Loucy (cell line): ENCODE results near the gene GAS7.

ENCODE experiments used
- H2AFZ ChIP-seq: fragments of 200-600 bp; sonication (generic); 2 replicates; pipeline ENCODE4 v1.6.0; 2016; ENCODE audit warnings: antibody characterized with exemption, mild to moderate bottlenecking, low read length, moderate library complexity
- H3F3A ChIP-seq: fragments of 200-600 bp; 2 replicates; pipeline ENCODE4 v1.6.0; 2016; ENCODE audit warnings: antibody characterized with exemption, low read depth, mild to moderate bottlenecking
- H3K27me3 ChIP-seq: fragments of 200-600 bp; sonication (generic); 2 replicates; pipeline ENCODE4 v1.6.1; 2014; ENCODE audit warnings: low read length, mild to moderate bottlenecking; ENCODE audit not compliant: insufficient read depth, poor library complexity, severe bottlenecking
- H3K36me3 ChIP-seq: fragments of 200-600 bp; sonication (generic); 2 replicates; pipeline ENCODE4 v1.6.1; 2016; ENCODE audit warnings: low read length; ENCODE audit not compliant: insufficient read depth
- H3K4me1 ChIP-seq: fragments of 200-600 bp; sonication (generic); 2 replicates; pipeline ENCODE4 v1.5.1; 2014; ENCODE audit warnings: low read length, mild to moderate bottlenecking; ENCODE audit not compliant: insufficient read depth, poor library complexity, severe bottlenecking
- H3K4me2 ChIP-seq: fragments of 200-600 bp; sonication (generic); 2 replicates; pipeline ENCODE4 v1.6.0; 2014; ENCODE audit warnings: antibody characterized with exemption, low read length, low read depth, mild to moderate bottlenecking; ENCODE audit not compliant: poor library complexity, severe bottlenecking
- H3K4me3 ChIP-seq: fragments of 200-600 bp; sonication (generic); 2 replicates; pipeline ENCODE4 v1.5.1; 2014; ENCODE audit warnings: low read length, mild to moderate bottlenecking, mixed read lengths; ENCODE audit not compliant: poor library complexity, severe bottlenecking
- H3K79me2 ChIP-seq: fragments of 200-600 bp; sonication (generic); 2 replicates; pipeline ENCODE4 v1.6.1; 2014; ENCODE audit warnings: low read length; ENCODE audit not compliant: insufficient read depth
- H3K9ac ChIP-seq: fragments of 200-600 bp; sonication (generic); 2 replicates; pipeline ENCODE4 v1.6.0; 2014; ENCODE audit warnings: mild to moderate bottlenecking, low read depth, low read length, moderate library complexity; ENCODE audit not compliant: poor library complexity, severe bottlenecking
- H3K9me2 ChIP-seq: fragments of 200-600 bp; sonication (generic); replicated peaks from 2 replicates; pipeline ENCODE4 v1.6.1; 2016; ENCODE audit warnings: low read depth, low read length, mixed read lengths
- H3K9me3 ChIP-seq: fragments of 200-600 bp; sonication (generic); 2 replicates; pipeline ENCODE4 v1.6.1; 2014; ENCODE audit warnings: mild to moderate bottlenecking, antibody characterized with exemption, low read length, low read depth; ENCODE audit not compliant: insufficient read depth
- H4K20me1 ChIP-seq: fragments of 200-600 bp; sonication (generic); 2 replicates; pipeline ENCODE4 v1.6.0; 2014; ENCODE audit warnings: antibody characterized with exemption, low read length, mild to moderate bottlenecking; ENCODE audit not compliant: insufficient read depth, poor library complexity, severe bottlenecking
- EZH2phosphoT487 ChIP-seq: fragments of 200-600 bp; IDR thresholded peaks from 2 replicates; pipeline ENCODE4 v1.6.1; 2018; ENCODE audit warnings: antibody characterized with exemption, mild to moderate bottlenecking, moderate library complexity, borderline replicate concordance
- TF ChIP-seq, protein P1 (sequence below): fragments of 200-600 bp; sonication (generic); conservative IDR thresholded peaks from 2 replicates; pipeline ENCODE4 v1.5.1; 2014; ENCODE audit warnings: mild to moderate bottlenecking, antibody characterized with exemption, low read length

Gene GAS7

GRCh38 chr17:9875441-9875840 is 323.0 kb downstream of the GAS7 start:
- H3K36me3 ChIP-seq: no peaks in the 10 kb centered on the region
- H3K4me2 ChIP-seq: no peak overlapping the region
- H4K20me1 ChIP-seq: no peaks in the 10 kb centered on the region
- no peaks in the 10 kb centered on the region for H3F3A ChIP-seq
- no peaks in the 10 kb centered on the region for H3K9me3 ChIP-seq
- no peak for TF ChIP-seq EZH2phosphoT487
- TF ChIP-seq, protein P1, sequence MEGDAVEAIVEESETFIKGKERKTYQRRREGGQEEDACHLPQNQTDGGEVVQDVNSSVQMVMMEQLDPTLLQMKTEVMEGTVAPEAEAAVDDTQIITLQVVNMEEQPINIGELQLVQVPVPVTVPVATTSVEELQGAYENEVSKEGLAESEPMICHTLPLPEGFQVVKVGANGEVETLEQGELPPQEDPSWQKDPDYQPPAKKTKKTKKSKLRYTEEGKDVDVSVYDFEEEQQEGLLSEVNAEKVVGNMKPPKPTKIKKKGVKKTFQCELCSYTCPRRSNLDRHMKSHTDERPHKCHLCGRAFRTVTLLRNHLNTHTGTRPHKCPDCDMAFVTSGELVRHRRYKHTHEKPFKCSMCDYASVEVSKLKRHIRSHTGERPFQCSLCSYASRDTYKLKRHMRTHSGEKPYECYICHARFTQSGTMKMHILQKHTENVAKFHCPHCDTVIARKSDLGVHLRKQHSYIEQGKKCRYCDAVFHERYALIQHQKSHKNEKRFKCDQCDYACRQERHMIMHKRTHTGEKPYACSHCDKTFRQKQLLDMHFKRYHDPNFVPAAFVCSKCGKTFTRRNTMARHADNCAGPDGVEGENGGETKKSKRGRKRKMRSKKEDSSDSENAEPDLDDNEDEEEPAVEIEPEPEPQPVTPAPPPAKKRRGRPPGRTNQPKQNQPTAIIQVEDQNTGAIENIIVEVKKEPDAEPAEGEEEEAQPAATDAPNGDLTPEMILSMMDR: no peak
- no peak overlapping the region for H3K4me3 ChIP-seq
- H2AFZ ChIP-seq: no peak overlapping the region
- no peaks in the 10 kb centered on the region for H3K27me3 ChIP-seq
- H3K9ac ChIP-seq: no peak overlapping the region
- no peaks in the 10 kb centered on the region for H3K79me2 ChIP-seq
- no peaks in the 10 kb centered on the region for H3K9me2 ChIP-seq
- no peaks in the 10 kb centered on the region for H3K4me1 ChIP-seq

- no peak overlapping the region for H3K9ac ChIP-seq
- H3K79me2 ChIP-seq: no peaks in the 10 kb centered on the region
- no peaks in the 10 kb centered on the region for H3K9me2 ChIP-seq
- no peaks in the 10 kb centered on the region for H4K20me1 ChIP-seq
- H3K4me2 ChIP-seq: no peak overlapping the region
- TF ChIP-seq, protein P1: no peak
- TF ChIP-seq EZH2phosphoT487: no peak
- H3K36me3 ChIP-seq: no peaks in the 10 kb centered on the region
- H3K27me3 ChIP-seq: no peaks in the 10 kb centered on the region
- no peaks in the 10 kb centered on the region for H3F3A ChIP-seq
- no peaks in the 10 kb centered on the region for H3K9me3 ChIP-seq
- no peaks in the 10 kb centered on the region for H3K4me1 ChIP-seq
- H3K4me3 ChIP-seq: no peak overlapping the region
- H2AFZ ChIP-seq: no peak overlapping the region
These were observed 323.7 kb downstream of the GAS7 start for GRCh38 chr17:9874722-9875121.

- Histone ChIP-seq H3K9me3 (no peaks in the 10 kb centered on the region), H3F3A (no peaks in the 10 kb centered on the region), H3K4me1 (no peaks in the 10 kb centered on the region), H3K27me3 (no peaks in the 10 kb centered on the region), H3K9me2 (no peaks in the 10 kb centered on the region), H3K36me3 (no peaks in the 10 kb centered on the region), H2AFZ (no peak overlapping the region), H3K4me2 (no peak overlapping the region), H3K4me3 (no peak overlapping the region), H3K9ac (no peak overlapping the region), H4K20me1 (no peaks in the 10 kb centered on the region), H3K79me2 (no peaks in the 10 kb centered on the region)
- TF ChIP-seq EZH2phosphoT487: no peak
- TF ChIP-seq, protein P1: no peak
These were observed 325.6 kb downstream of the GAS7 start for GRCh38 chr17:9872852-9873251.
